GM23338 (cell line): ENCODE data around the gene SLC12A3. TPM values are rescaled to one million over a fixed set of nuclear protein-coding genes. Genes with fewer than 3 reads are reported as not detected.

ENCODE experiments used
- ATAC-seq: fragments of 200-7000 bp; cut with Tn5 transposase; 3 replicates; pipeline ENCODE4 v1.9.1; 2020
- DNase-seq: peaks from one replicate; pipeline ENCODE4 v3.0.0-alpha.2; 2015; ENCODE audit warnings: low spot score
- H2AFZ ChIP-seq: fragments of 200-600 bp; sonication (generic); 2 replicates; pipeline ENCODE4 v1.8.0; 2016; ENCODE audit warnings: antibody characterized with exemption, mild to moderate bottlenecking, moderate library complexity
- H3F3A ChIP-seq: fragments of 200-600 bp; sonication (generic); replicated peaks from 2 replicates; pipeline ENCODE4 v1.8.0; 2017; ENCODE audit warnings: antibody characterized with exemption, mixed run types, low read depth
- H3K27ac ChIP-seq: fragments of 200-600 bp; sonication (generic); 2 replicates; pipeline ENCODE4 v1.6.1; 2016; ENCODE audit warnings: low read depth
- H3K27me3 ChIP-seq: fragments of 200-600 bp; sonication (generic); 2 replicates; pipeline ENCODE4 v1.8.0; 2016; ENCODE audit warnings: mild to moderate bottlenecking, mixed run types, moderate library complexity; ENCODE audit not compliant: insufficient read depth
- H3K36me3 ChIP-seq: fragments of 200-600 bp; sonication (generic); 2 replicates; pipeline ENCODE4 v1.8.0; 2016; ENCODE audit warnings: mild to moderate bottlenecking; ENCODE audit not compliant: insufficient read depth
- H3K4me1 ChIP-seq: fragments of 200-600 bp; sonication (generic); 2 replicates; pipeline ENCODE4 v1.8.0; 2016; ENCODE audit warnings: mild to moderate bottlenecking, moderate library complexity; ENCODE audit not compliant: insufficient read depth
- H3K4me2 ChIP-seq: fragments of 200-600 bp; sonication (generic); 2 replicates; pipeline ENCODE4 v1.7.1; 2017; ENCODE audit warnings: mixed run types
- H3K4me3 ChIP-seq: fragments of 200-600 bp; sonication (generic); 2 replicates; pipeline ENCODE4 v1.6.1; 2016; ENCODE audit warnings: mixed run types
- H3K79me2 ChIP-seq: fragments of 200-600 bp; sonication (generic); replicated peaks from 2 replicates; pipeline ENCODE4 v1.8.0; 2017; ENCODE audit warnings: mild to moderate bottlenecking; ENCODE audit not compliant: insufficient read depth
- H3K9me2 ChIP-seq: fragments of 200-600 bp; sonication (generic); 2 replicates; pipeline ENCODE4 v1.8.0; 2017; ENCODE audit not compliant: insufficient read depth
- H4K20me1 ChIP-seq: fragments of 200-600 bp; sonication (generic); replicated peaks from 2 replicates; pipeline ENCODE4 v1.8.0; 2017; ENCODE audit warnings: mild to moderate bottlenecking; ENCODE audit not compliant: insufficient read depth
- H3K27ac Mint-ChIP-seq: 2 replicates; pipeline ENCODE4 v1.8.0; 2020; ENCODE audit warnings: inconsistent platforms, mild to moderate bottlenecking, moderate library complexity, mixed read lengths
- H3K27me3 Mint-ChIP-seq: 3 replicates; pipeline ENCODE4 v1.8.0; 2022; ENCODE audit warnings: low read depth, mild to moderate bottlenecking, moderate library complexity, mixed read lengths, inconsistent platforms; ENCODE audit not compliant: insufficient read depth, poor library complexity
- H3K36me3 Mint-ChIP-seq: 3 replicates; pipeline ENCODE4 v1.8.0; 2021; ENCODE audit warnings: low read depth, mild to moderate bottlenecking, inconsistent platforms, moderate library complexity, mixed read lengths
- H3K4me1 Mint-ChIP-seq: 3 replicates; pipeline ENCODE4 v1.8.0; 2020; ENCODE audit warnings: mild to moderate bottlenecking, inconsistent platforms, mixed read lengths
- H3K4me3 Mint-ChIP-seq: 3 replicates; pipeline ENCODE4 v1.8.0; 2021; ENCODE audit warnings: moderate library complexity, mild to moderate bottlenecking, inconsistent platforms, mixed read lengths
- H3K9me3 Mint-ChIP-seq: 3 replicates; pipeline ENCODE4 v1.8.0; 2020; ENCODE audit warnings: moderate library complexity, mild to moderate bottlenecking, inconsistent platforms, mixed read lengths
- EZH2 ChIP-seq: fragments of 200-600 bp; sonication (generic); IDR thresholded peaks from one replicate; pipeline ENCODE4 v1.8.0; 2017; ENCODE audit warnings: antibody characterized with exemption, mild to moderate bottlenecking, low read depth; ENCODE audit not compliant: unreplicated experiment
- EZH2phosphoT487 ChIP-seq: fragments of 200-600 bp; sonication (generic); IDR thresholded peaks from one replicate; pipeline ENCODE4 v1.8.1; 2018; ENCODE audit warnings: antibody characterized with exemption; ENCODE audit not compliant: unreplicated experiment
- JUNB ChIP-seq: IDR thresholded peaks from one replicate; pipeline ENCODE4 v1.6.1; 2016; ENCODE audit warnings: antibody characterized with exemption; ENCODE audit not compliant: unreplicated experiment
- POLR2AphosphoS5 ChIP-seq: IDR thresholded peaks from 2 replicates; pipeline ENCODE4 v1.6.1; 2016; ENCODE audit warnings: antibody characterized with exemption, low read depth
- STAT1 ChIP-seq: IDR thresholded peaks from one replicate; pipeline ENCODE4 v1.6.1; 2016; ENCODE audit warnings: antibody characterized with exemption; ENCODE audit not compliant: unreplicated experiment
- ZNF331 ChIP-seq: fragments of 250-450 bp; sonication (Bioruptor Pico); IDR thresholded peaks from 2 replicates; pipeline ENCODE4 v1.5.0; 2020; ENCODE audit warnings: low read depth, mild to moderate bottlenecking, moderate library complexity
- ZNF462 ChIP-seq: fragments of 250-450 bp; sonication (Bioruptor Pico); IDR thresholded peaks from 2 replicates; pipeline ENCODE4 v1.5.0; 2020; ENCODE audit warnings: mild to moderate bottlenecking, moderate library complexity
- polyA plus RNA-seq: library from polyadenylated mRNA; unstranded; fragments of >200 nt; fragmentation: Nextera tagmentation; extraction: Ambion mirVana; gene quantifications from 2 replicates; pipeline ENCODE4 v1.2.1, GENCODE V29; 2016
- total RNA-seq: library from RNA; depleted of rRNA; stranded (reverse); fragments of >200 nt; shearing (Covaris generic); gene quantifications from 2 replicates; pipeline ENCODE4 v1.2.3, GENCODE V29; 2014
- TF ChIP-seq, protein P1 (sequence below): IDR thresholded peaks from one replicate; pipeline ENCODE4 v1.6.1; 2018; ENCODE audit warnings: antibody characterized with exemption; ENCODE audit not compliant: unreplicated experiment

Gene SLC12A3
- total and polyA plus RNA-seq, 2 experiments from 2014 or later, result not detected

DNA sequence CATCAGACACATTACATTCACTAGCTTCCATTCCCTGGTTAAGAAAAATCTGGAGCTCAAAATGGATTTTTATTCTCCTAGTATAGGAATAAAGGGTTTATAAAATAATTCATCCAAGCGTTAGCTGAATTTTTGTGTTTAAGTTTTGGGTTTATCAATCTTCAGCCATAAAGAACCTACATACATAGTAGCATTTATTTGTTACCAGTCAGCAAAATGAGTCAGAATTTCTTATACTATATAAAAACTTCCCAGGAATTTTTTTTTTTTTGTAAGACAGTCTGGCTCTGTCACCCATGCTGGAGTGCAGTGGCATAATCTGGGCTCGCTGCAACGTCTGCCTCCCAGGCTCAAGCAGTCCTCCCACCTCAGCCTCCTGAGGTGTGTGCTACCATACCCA is 40.2 kb upstream of the SLC12A3 start (continued):
- TF ChIP-seq, protein P1, sequence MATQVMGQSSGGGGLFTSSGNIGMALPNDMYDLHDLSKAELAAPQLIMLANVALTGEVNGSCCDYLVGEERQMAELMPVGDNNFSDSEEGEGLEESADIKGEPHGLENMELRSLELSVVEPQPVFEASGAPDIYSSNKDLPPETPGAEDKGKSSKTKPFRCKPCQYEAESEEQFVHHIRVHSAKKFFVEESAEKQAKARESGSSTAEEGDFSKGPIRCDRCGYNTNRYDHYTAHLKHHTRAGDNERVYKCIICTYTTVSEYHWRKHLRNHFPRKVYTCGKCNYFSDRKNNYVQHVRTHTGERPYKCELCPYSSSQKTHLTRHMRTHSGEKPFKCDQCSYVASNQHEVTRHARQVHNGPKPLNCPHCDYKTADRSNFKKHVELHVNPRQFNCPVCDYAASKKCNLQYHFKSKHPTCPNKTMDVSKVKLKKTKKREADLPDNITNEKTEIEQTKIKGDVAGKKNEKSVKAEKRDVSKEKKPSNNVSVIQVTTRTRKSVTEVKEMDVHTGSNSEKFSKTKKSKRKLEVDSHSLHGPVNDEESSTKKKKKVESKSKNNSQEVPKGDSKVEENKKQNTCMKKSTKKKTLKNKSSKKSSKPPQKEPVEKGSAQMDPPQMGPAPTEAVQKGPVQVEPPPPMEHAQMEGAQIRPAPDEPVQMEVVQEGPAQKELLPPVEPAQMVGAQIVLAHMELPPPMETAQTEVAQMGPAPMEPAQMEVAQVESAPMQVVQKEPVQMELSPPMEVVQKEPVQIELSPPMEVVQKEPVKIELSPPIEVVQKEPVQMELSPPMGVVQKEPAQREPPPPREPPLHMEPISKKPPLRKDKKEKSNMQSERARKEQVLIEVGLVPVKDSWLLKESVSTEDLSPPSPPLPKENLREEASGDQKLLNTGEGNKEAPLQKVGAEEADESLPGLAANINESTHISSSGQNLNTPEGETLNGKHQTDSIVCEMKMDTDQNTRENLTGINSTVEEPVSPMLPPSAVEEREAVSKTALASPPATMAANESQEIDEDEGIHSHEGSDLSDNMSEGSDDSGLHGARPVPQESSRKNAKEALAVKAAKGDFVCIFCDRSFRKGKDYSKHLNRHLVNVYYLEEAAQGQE, result no peak
- no peak for TF ChIP-seq POLR2AphosphoS5
- TF ChIP-seq ZNF331, result no peak
- TF ChIP-seq JUNB, result no peak
- TF ChIP-seq STAT1, result no peak

DNA sequence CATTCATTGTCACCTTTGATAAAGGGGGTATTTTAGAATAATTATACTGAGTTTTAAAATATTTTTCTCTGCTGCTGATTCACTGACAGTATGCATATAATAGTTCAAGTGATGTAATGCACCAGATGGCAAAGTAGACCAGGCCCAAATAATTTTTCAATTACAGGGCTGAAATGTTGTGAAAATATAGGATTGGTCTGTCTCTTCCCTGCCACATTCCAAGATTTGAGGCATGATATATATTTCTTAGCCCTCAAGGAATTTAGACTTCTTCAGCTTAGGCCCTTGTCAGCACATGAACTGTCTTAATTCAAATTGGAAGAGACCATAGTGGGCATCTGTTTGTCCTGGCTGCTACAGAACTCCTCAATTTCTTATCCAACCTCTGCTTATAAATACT is 39.2 kb upstream of the SLC12A3 start:
- H3K36me3 ChIP-seq, result peaks cover 16% of the 10 kb centered on the region
- TF ChIP-seq POLR2AphosphoS5, result no peak
- no peak for TF ChIP-seq EZH2phosphoT487
- TF ChIP-seq ZNF462 (CRISPR knock-in tag), result no peak
- no peak for TF ChIP-seq EZH2
- TF ChIP-seq, protein P1, result no peak
- TF ChIP-seq JUNB, result no peak
- no peak for TF ChIP-seq ZNF331

More for the DNA sequence above, 39.2 kb upstream of the SLC12A3 start:
- H2AFZ ChIP-seq, result no peak overlapping the region
- Mint-ChIP-seq H3K4me3 (no peak overlapping the region), H3K27me3 (no peaks in the 10 kb centered on the region), H3K36me3 (peaks cover 36% of the 10 kb centered on the region), H3K9me3 (no peaks in the 10 kb centered on the region), H3K27ac (no peak overlapping the region; the same call in 1 of the 2 replicates), H3K4me1 (peaks cover 16% of the 10 kb centered on the region)
- H3K9me2 ChIP-seq, result no peaks in the 10 kb centered on the region
- H3K4me3 ChIP-seq, result no peak overlapping the region
- no peak for DNase-seq
- peaks cover 4% of the 10 kb centered on the region; the same call in 1 of the 2 replicates for H4K20me1 ChIP-seq
- H3K27ac ChIP-seq, result no peak overlapping the region
- no peak for ATAC-seq
- peaks cover 14% of the 10 kb centered on the region for H3K4me1 ChIP-seq
- H3K27me3 ChIP-seq, result no peaks in the 10 kb centered on the region
- H3F3A ChIP-seq, result no peaks in the 10 kb centered on the region
- no peaks in the 10 kb centered on the region for H3K79me2 ChIP-seq
- H3K4me2 ChIP-seq, result no peak overlapping the region
